GM12891 (cell line): ENCODE measurements around the gene COL18A1.

ENCODE experiments used
- DNase-seq: peaks from one replicate; pipeline ENCODE4 v3.0.0; 2011; ENCODE audit warnings: low spot score; ENCODE audit not compliant: insufficient read length
- FAIRE-seq: peaks from 2 replicates; lab custom pipeline; 2011; peaks lifted over from hg19 to GRCh38; lab: Jason Lieb, UNC
- PAX5 ChIP-seq: IDR thresholded peaks from 2 replicates; pipeline ENCODE4 v1.6.1; 2011; ENCODE audit warnings: low read length, moderate library complexity, mild to moderate bottlenecking; ENCODE audit not compliant: insufficient read depth, severe bottlenecking
- POLR2A ChIP-seq: IDR thresholded peaks from 2 replicates; pipeline ENCODE4 v1.6.1; 2011; ENCODE audit warnings: low read depth, low read length, control low read depth
- POLR2AphosphoS5 ChIP-seq: IDR thresholded peaks from 2 replicates; pipeline ENCODE4 v1.6.1; 2011; ENCODE audit warnings: low read depth, low read length, control low read depth
- POU2F2 ChIP-seq: IDR thresholded peaks from 2 replicates; pipeline ENCODE4 v1.6.1; 2011; ENCODE audit warnings: low read depth, mild to moderate bottlenecking, control low read depth, low read length, moderate library complexity
- SPI1 ChIP-seq: IDR thresholded peaks from 2 replicates; pipeline ENCODE4 v1.6.1; 2011; ENCODE audit warnings: low read depth, low read length, control low read depth
- TAF1 ChIP-seq: IDR thresholded peaks from 2 replicates; pipeline ENCODE4 v1.6.1; 2011; ENCODE audit warnings: low read depth, low read length, control low read depth

The COL18A1 gene

DNA sequence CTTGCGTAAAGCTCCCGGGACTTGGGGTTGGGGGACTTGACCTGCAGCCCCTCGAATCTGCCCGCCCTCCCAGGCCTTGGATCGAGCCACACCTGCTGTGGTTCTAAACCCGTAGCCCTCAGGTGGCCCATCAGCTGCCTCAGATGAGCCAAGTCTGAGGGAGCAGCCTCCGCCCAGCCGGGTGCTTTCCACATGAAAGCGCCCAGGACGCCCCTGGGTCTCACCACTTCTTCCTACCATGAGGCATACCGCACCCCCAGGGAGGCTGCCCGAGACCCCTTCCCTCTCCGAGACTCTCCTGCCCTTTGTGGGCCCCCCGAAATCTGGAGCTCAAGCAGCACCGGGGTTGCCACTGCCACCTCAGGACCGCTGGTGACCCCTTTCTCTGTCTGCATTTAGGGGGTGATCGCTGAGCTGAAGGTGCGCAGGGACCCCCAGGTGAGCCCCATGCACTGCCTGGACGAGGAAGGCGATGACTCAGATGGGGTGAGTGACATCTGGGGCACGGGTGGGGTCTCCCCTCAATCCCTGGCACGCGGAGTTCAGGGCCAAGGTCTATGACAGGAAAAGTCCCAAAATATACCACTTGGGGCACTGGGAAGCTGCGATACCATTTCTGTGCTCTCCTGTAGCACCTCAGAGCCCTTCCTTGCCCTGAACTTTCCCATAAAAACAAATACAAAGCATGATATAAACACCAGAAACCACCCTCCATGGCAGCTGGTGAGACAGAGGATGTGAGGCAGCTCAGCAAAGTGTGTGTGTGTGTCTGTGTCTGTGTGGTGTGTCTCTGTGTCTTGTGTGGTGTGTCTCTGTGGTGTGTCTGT, 68.7 kb downstream of the COL18A1 start:
- DNase-seq (no peak), FAIRE-seq (no peak)
- TF ChIP-seq POLR2A (no peak), TAF1 (no peak), POLR2AphosphoS5 (no peak), SPI1 (no peak)

DNA sequence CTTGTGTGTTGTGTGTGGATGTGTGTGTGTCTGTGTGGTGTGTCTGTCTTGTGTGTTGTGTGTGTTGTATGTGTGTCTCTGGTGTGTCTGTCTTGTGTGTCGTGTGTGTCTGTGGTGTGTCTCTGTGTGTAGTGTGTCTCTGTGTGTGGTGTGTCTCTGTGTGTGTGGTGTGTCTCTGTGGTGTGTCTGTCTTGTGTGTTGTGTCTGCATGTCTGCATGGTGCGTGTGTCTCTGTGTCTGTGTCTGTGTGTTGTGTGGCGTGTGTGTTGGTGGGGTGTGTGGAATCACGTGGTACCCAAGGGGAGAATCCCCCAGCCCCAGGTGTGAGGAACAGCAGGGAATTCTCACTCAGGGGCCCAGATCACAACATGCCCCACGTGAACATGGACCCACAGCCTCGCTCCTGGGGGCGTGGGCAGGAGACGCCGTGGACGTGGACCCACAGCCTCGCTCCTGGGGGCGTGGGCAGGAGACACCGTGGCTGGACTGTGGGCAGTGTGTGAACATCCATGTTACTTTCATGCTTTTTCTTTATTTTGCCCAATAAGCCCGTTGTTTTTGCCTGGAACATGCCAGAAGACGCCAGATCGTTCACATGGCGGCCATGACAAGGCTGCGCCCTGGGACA, 69.5 kb downstream of the COL18A1 start:
- no peak for DNase-seq
- FAIRE-seq, result peak; percentile 68
- no peak for TF ChIP-seq POLR2A
- TF ChIP-seq PAX5, result no peak

DNA sequence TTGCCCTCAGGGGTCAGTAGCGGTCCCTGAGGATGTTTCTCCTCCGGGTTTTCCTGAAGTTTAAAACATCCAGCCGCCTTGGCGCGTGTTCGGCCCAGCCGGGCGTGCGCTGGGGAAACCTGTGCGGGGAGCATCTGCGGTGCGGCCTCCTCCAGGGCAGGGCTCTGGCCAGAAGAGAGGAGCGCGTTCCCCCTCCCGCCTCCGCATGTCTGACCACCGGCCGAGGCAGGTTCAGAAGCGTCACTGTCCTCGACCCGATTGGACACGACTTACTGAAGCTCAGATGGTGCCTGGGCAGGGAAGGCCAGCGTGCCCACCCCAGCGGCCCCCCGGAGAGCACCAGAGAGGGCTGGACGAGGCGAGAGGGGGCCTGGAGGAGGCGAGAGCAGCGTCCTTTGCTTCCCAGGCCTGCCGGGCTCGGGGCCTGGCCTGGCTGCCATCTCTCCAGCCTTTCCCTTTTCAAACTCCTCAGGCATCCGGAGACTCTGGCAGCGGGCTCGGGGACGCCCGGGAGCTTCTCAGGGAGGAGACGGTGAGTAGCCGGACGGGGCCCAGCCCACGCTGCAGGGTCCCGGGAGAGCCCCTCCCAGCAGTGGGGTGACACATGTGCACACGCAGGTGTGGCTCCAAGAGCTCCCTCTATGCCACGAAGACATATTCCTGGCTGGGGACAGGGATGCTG, 70.2 kb downstream of the COL18A1 start:
- TF ChIP-seq POU2F2 (no peak), POLR2AphosphoS5 (no peak), PAX5 (no peak), POLR2A (no peak), TAF1 (no peak), SPI1 (no peak)
- FAIRE-seq, result no peak
- DNase-seq, result no peak

DNA sequence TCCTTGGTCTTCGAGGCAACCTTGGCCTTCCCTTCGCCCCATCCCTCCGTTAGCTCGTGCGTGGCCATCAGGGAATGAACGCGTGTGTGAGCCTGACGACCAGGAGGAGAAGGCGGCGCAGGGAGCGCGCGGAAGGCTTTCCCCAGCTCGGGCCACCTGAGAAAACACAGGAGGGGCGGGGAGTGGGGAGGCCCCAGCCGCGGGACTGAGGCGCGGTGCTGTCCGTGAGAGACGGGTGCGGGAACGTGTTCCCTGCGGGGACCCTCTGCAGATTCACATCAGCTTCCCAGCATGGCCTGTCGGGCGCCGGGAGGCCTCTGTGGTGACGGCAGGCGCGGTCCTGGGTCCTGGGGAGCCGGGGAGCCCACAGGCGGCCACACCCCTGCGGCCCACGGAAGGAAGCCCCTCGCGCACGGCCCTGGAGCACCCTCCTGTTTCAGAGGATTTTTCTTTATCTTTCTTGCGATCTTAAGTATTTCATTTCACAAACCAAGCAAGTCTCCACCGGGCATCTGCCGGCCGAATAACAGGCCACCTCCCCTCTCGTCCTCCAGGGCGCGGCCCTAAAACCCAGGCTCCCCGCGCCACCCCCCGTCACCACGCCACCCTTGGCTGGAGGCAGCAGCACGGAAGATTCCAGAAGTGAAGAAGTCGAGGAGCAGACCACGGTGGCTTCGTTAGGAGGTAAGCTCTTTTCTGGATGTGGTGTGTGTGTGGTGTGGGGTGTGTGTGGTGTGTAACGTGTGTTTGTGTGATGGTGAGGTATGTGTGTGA, 71.0 kb downstream of the COL18A1 start:
- DNase-seq (no peak), FAIRE-seq (no peak)
- TF ChIP-seq TAF1 (no peak), PAX5 (no peak), POLR2AphosphoS5 (no peak), POLR2A (no peak), POU2F2 (no peak), SPI1 (no peak)

DNA sequence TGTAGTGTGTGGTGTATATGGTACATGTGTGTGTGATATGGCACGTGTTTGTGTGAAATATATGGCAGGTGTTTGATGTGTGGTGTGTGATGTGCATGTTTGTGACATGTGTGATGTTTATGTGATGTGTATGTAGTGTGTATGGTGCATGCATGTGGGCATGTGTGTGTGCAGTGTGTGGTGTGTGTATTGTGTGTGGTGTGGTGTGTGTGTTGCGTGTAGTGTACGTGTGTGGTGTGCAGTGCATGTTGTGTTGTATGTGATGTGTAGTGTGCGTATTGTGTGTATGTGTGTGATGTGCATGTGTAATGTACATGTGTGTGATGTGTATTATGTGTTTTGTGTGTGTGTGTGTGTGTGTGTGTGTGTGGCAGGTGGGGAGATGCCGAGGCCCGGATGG, 71.6 kb downstream of the COL18A1 start:
- no peak for DNase-seq
- no peak for TF ChIP-seq TAF1
- TF ChIP-seq POLR2A, result no peak
- no peak for TF ChIP-seq PAX5
- no peak for TF ChIP-seq POLR2AphosphoS5
- TF ChIP-seq SPI1, result no peak
- TF ChIP-seq POU2F2, result no peak
- peak; percentile 66 for FAIRE-seq

DNA sequence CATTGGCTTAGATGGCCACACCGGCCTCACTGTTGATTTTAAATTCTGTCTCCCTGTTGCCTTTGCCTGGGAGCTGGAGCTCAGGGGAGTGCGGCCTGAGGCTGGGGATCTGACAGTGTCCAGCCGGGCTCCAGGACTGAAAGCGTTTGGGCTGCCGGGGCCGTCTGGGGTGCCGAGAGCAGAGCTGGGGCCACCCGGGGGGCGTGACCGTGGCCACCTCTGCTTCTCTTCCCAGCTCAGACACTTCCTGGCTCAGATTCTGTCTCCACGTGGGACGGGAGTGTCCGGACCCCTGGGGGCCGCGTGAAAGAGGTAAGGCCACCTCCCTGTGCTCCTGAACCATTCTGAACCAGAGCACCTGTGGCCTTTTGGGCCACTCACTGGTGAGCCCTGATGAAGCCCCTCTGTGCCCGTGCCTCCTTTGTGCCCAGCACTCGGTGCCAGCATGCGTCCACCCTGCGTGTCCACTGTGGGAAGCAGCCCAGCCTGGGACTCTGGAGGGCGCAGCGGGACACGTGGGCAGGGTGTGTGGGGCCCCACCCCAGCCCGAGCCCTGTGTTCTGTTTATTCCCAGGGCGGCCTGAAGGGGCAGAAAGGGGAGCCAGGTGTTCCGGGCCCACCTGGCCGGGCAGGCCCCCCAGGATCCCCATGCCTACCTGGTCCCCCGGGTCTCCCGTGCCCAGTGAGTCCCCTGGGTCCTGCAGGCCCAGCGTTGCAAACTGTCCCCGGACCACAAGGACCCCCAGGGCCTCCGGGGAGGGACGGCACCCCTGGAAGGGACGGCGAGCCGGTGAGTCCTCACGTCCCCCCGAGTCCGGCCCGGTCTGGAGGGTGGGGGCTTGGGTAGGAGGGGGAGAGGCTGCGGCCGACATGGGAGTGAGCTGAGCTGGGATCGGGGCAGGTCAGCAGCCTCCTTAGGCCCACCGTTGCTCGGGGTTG, 72.5 kb downstream of the COL18A1 start:
- no peak for DNase-seq
- TF ChIP-seq TAF1 (no peak), SPI1 (no peak), POU2F2 (no peak), POLR2A (no peak), PAX5 (no peak), POLR2AphosphoS5 (no peak)
- no peak for FAIRE-seq

DNA sequence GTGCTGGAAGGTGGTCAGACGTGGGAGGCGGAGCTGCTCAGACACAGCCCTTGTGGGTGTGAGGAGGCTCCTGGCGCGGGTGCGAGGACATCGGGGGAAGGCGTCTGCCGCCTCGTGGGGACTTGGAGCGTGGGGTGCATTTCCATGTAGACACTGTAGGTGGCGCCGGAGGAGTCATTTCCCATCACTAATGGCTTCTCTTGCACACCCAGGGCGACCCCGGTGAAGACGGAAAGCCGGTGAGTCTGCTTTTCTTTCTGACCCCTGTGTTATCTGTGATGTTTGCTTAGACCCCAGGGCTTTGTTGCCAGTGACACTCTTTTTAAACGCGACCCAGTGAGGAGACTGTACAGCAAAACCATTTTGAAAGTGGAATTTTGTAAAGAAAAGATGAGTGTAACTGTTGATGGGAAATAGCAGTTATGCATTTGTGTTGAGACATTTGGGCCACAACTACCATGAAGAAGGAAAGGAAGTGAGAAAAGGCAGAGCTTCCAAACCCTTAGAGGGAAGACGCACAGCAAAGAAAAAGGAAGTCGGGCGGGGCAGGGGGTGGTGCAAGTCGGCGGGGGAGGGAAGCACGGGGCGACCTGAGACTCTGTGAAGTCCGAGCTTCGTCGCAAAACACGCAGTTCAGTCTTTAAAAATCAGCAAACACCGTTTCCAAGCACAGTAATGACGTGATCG, 73.3 kb downstream of the COL18A1 start:
- peak; percentile 96 for FAIRE-seq
- TF ChIP-seq SPI1, result peak; percentile 48; the same call in 1 of the 2 replicates
- no peak for TF ChIP-seq POU2F2
- DNase-seq, result peak; percentile 83

DNA sequence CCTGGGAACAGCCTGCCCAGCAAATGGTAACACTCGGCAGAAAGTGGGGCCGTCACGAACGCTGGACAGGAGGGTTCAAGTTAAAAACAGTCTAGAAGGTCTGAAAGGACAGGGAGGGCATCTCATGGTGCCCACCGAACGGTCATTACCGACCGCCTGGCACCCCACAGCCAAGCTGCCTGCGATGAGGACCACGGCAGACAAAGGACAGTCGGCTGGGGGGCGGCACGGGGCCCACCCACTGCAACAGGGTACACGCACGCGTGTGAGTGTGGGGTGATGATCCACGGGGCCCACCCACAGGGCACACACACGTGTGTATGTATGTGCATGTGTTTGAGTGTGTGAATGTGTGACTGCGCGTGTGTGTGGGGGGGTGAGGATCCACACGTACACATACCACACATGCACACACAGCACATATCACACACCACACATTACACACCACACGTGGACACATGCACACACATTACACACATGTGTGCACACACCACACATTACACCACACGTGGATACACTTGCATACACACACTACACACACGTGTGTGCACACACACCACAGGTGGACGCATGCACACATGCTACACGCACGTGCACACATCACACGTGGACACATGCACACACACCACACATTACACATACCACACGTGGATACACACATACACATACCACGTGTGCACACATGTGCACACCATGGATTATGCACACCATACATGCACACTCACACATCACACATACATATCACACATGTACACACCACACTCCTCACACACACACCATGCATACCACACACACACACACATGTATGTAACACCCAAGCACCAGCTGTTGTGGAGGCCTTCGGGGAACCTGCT, 74.1 kb downstream of the COL18A1 start:
- FAIRE-seq (peak; percentile 96), DNase-seq (no peak)
- TF ChIP-seq SPI1 (no peak), PAX5 (no peak), POU2F2 (no peak), POLR2A (no peak), TAF1 (no peak), POLR2AphosphoS5 (no peak)
